C4-2B (cell line): ENCODE results near the gene TRAPPC11.
A peak's percentile ranks its signal among the peaks of the same experiment; 100 is the strongest.

ENCODE experiments used
- H3K27ac ChIP-seq: fragments of 450-650 bp; 2 replicates; pipeline ENCODE4 v1.5.1; 2017
- CTCF ChIP-seq: fragments of 450-650 bp; conservative IDR thresholded peaks from 2 replicates; pipeline ENCODE4 v1.5.1; 2017; ENCODE audit warnings: mild to moderate bottlenecking
- ZFX ChIP-seq: fragments of 450-650 bp; IDR thresholded peaks from 2 replicates; pipeline ENCODE4 v1.6.1; 2017

The TRAPPC11 gene

GRCh38 chr4:183691006-183691405 lies 31.9 kb downstream of the TRAPPC11 start:
- H3K27ac ChIP-seq: no peak overlapping the region
- TF ChIP-seq CTCF (no peak), ZFX (no peak)

GRCh38 chr4:183691897-183692296 lies 32.8 kb downstream of the TRAPPC11 start:
- H3K27ac ChIP-seq: no peak overlapping the region
- TF ChIP-seq ZFX: no peak
- no peak for TF ChIP-seq CTCF

GRCh38 chr4:183698909-183699308 lies 39.8 kb downstream of the TRAPPC11 start:
- no peak overlapping the region for H3K27ac ChIP-seq
- TF ChIP-seq ZFX (no peak), CTCF (no peak)

GRCh38 chr4:183700407-183700806 lies 41.3 kb downstream of the TRAPPC11 start:
- H3K27ac ChIP-seq: no peak overlapping the region
- TF ChIP-seq ZFX (no peak), CTCF (0 out of 2 replicates have a peak, but pooled peaks have one; percentile 9)

- TF ChIP-seq ZFX (no peak), CTCF (no peak)
- no peak overlapping the region for H3K27ac ChIP-seq
These were observed 43.4 kb downstream of the TRAPPC11 start for GRCh38 chr4:183702492-183702891.

- no peak overlapping the region for H3K27ac ChIP-seq
- TF ChIP-seq CTCF (no peak), ZFX (no peak)
These were observed 55.5 kb downstream of the TRAPPC11 start for GRCh38 chr4:183714626-183715025.

GRCh38 chr4:183716302-183716701 lies 57.2 kb downstream of the TRAPPC11 start:
- TF ChIP-seq CTCF (no peak), ZFX (no peak)
- H3K27ac ChIP-seq: no peak overlapping the region
